Activated CD8-positive, alpha-beta T cell treated with anti-CD3 and anti-CD28 coated beads for 36 hours (primary cell): ENCODE results near the gene NEK9. TPM values are rescaled to one million over a fixed set of nuclear protein-coding genes. Genes with fewer than 3 reads are reported as not detected.
A peak's percentile ranks its signal among the peaks of the same experiment; 100 is the strongest.

Experiments
- ATAC-seq: fragments of 200-7000 bp; cut with Tn5 transposase; one replicate; pipeline ENCODE4 v1.10.0; 2021; ENCODE audit warnings: mild to moderate bottlenecking, moderate library complexity
- CTCF ChIA-PET: fragments of 350-600 bp; sonication (Branson Sonifier 250); formaldehyde crosslinking; loops from one replicate; lab custom pipeline; 2021; ENCODE audit warnings: antibody characterized with exemption; lab: Charles Lee
- POLR2A ChIA-PET: fragments of 350-600 bp; sonication (Branson Sonifier 250); formaldehyde crosslinking; loops from one replicate; lab custom pipeline; 2021; ENCODE audit warnings: antibody characterized with exemption; lab: Charles Lee
- DNase-seq: peaks from one replicate; pipeline ENCODE4 v3.0.0-alpha.2; 2020
- H3K27ac Mint-ChIP-seq: one replicate; pipeline ENCODE4 v1.8.0; 2021; ENCODE audit warnings: mild to moderate bottlenecking, mixed read lengths
- H3K27me3 Mint-ChIP-seq: one replicate; pipeline ENCODE4 v1.8.0; 2021; ENCODE audit warnings: mixed read lengths
- H3K36me3 Mint-ChIP-seq: one replicate; pipeline ENCODE4 v1.8.0; 2021; ENCODE audit warnings: low read depth, mixed read lengths
- H3K4me1 Mint-ChIP-seq: one replicate; pipeline ENCODE4 v1.8.0; 2021; ENCODE audit warnings: low read depth, mixed read lengths
- H3K4me3 Mint-ChIP-seq: one replicate; pipeline ENCODE4 v1.8.0; 2021; ENCODE audit warnings: mild to moderate bottlenecking, moderate library complexity, mixed read lengths
- H3K9me3 Mint-ChIP-seq: one replicate; pipeline ENCODE4 v1.8.0; 2021; ENCODE audit warnings: mixed read lengths
- intact Hi-C: fragments of 100-400 bp; cut with micrococcal nuclease; formaldehyde crosslinking; loops from one replicate; pipeline ENCODE4 v1.10.0; 2022
- total RNA-seq, 2 experiments: library from RNA; stranded (reverse); gene quantifications; one replicate each; pipeline ENCODE4 v1.2.3, GENCODE V29; 2021
- TF ChIP-seq, protein P1 (sequence below): fragments of 200-600 bp; IDR thresholded peaks from one replicate; pipeline ENCODE4 v1.8.0; 2022; ENCODE audit warnings: antibody characterized with exemption, mild to moderate bottlenecking

Gene NEK9
- total RNA-seq, 2 experiments from 2014 or later: 54.9 to 59.5 TPM

DNA sequence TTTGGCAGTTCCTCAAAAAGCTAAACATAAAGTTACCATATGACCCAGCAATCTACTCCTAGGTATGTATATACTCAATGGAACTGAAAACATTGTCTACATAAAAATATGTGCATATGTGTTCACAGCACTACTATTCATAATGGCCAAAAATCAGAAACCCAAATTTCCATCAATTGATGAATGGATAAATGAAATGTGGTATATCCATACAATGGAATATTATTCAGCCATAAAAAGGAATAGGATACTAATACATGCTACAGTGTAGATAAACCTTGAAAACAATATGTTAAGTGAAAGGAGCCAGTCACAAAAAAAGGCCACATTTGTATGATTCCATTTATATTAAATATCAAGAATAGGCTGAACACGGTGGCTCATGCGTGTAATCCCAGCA, 66.4 kb downstream of the NEK9 start:
- H3K4me3 Mint-ChIP-seq: no peak overlapping the region
- TF ChIP-seq, protein P1, sequence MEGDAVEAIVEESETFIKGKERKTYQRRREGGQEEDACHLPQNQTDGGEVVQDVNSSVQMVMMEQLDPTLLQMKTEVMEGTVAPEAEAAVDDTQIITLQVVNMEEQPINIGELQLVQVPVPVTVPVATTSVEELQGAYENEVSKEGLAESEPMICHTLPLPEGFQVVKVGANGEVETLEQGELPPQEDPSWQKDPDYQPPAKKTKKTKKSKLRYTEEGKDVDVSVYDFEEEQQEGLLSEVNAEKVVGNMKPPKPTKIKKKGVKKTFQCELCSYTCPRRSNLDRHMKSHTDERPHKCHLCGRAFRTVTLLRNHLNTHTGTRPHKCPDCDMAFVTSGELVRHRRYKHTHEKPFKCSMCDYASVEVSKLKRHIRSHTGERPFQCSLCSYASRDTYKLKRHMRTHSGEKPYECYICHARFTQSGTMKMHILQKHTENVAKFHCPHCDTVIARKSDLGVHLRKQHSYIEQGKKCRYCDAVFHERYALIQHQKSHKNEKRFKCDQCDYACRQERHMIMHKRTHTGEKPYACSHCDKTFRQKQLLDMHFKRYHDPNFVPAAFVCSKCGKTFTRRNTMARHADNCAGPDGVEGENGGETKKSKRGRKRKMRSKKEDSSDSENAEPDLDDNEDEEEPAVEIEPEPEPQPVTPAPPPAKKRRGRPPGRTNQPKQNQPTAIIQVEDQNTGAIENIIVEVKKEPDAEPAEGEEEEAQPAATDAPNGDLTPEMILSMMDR: no peak
- no peak overlapping the region for H3K27ac Mint-ChIP-seq
- H3K27me3 Mint-ChIP-seq: no peaks in the 10 kb centered on the region
- ChIA-PET CTCF (no interaction called here), POLR2A (no interaction called here)
- intact Hi-C loops: no loop called here
- no peaks in the 10 kb centered on the region for H3K9me3 Mint-ChIP-seq
- peaks cover 33% of the 10 kb centered on the region for H3K4me1 Mint-ChIP-seq
- ATAC-seq (no peak), DNase-seq (no peak)
- H3K36me3 Mint-ChIP-seq: peaks cover 37% of the 10 kb centered on the region

DNA sequence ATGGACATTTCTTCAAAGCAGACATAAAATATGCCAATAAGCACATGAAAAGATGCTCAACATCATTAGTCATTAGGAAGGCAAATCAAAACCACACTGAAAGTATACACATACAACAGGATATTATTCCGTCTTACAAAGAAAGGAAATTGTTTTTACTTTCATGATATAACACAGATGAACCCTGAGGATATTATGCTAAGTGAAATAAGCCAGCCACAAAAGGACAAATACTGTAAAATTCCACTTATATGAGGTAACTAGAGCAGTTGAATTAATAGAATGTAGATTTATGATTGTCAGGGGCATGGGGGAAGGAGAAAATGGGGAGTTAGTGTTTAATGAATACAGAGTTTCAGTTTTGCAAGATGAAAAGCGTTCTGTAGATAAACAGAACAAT, 67.2 kb downstream of the NEK9 start:
- H3K27me3 Mint-ChIP-seq: no peaks in the 10 kb centered on the region
- POLR2A ChIA-PET: no interaction called here
- no peak overlapping the region for H3K4me3 Mint-ChIP-seq
- no peak overlapping the region for H3K27ac Mint-ChIP-seq
- TF ChIP-seq, protein P1: no peak
- ATAC-seq (no peak), DNase-seq (no peak)
- H3K4me1 Mint-ChIP-seq: peaks cover 32% of the 10 kb centered on the region
- peaks cover 39% of the 10 kb centered on the region for H3K36me3 Mint-ChIP-seq
- intact Hi-C loops: no loop called here
- no peaks in the 10 kb centered on the region for H3K9me3 Mint-ChIP-seq
- CTCF ChIA-PET: no interaction called here

DNA sequence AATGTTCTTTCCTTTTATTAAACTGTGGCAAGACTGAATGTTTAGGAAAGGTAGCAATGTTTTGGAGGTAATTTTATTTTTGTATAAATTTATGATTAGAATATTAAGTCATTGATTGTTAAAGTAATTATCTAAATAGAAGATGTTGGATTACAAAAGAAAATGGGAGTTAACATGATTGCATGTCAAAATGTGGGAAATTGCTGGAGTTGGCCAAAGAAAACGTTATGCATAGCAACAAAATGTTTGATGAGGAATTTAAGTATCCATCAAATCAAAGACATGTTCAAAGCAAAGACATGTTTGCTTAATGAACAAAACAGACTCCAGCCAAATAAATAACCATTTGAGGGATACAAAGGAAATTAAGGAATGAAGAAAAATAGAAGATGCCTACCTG, 72.4 kb downstream of the NEK9 start:
- H3K4me3 Mint-ChIP-seq: no peak overlapping the region
- ChIA-PET POLR2A (no interaction called here), CTCF (no interaction called here)
- no peaks in the 10 kb centered on the region for H3K9me3 Mint-ChIP-seq
- H3K4me1 Mint-ChIP-seq: peaks cover 38% of the 10 kb centered on the region
- intact Hi-C loops: no loop called here
- H3K27ac Mint-ChIP-seq: no peak overlapping the region
- peaks cover 52% of the 10 kb centered on the region for H3K36me3 Mint-ChIP-seq
- DNase-seq: no peak
- TF ChIP-seq, protein P1: no peak
- no peaks in the 10 kb centered on the region for H3K27me3 Mint-ChIP-seq
- ATAC-seq: no peak

DNA sequence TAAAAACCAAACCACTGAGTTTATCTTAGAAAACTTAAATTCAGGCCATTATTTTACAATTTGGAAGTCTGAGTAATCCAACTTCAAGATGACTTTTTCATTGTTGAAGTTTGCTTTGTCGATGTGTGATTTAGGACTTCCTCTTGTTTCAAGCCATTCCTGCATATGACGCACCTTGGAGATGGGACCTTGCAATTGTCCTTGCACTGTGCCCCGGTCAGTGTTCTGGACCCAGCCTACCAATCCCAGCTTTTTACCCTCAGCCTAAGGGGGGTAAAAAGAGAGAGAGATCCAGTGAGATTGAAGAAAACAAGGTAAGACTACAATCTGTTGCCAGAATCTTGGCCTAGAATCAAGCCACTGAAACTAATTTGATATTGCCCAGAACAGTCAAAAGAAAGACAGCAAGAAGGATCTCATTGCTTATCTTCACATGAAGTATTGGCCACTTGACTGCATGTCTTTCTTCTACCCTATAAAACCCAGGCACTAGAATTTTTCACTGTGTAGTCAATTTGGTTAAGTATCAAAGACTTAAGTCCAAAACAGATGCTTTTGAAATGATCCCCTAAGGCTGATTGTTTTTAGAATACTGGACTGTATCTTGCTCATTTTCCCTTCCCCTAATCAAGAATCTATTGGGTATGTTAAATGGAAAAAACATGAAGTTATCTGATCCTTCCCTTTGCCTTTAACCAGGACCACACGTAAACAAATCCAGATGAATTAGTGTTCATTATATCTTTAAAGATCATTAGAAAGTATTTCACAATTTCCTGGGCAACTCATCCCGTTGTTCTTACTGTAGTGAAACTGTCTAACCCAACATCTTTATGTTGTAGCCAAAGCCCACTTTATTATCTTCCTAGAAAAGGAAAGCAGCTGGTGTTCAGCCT, 73.2 kb downstream of the NEK9 start:
- H3K9me3 Mint-ChIP-seq: no peaks in the 10 kb centered on the region
- ChIA-PET CTCF (interaction anchor here (0.6 kb wide), 1 partner anchor 1417 kb away, joined by 3 read pairs; no protein-coding TSS in a partner anchor), POLR2A (no interaction called here)
- TF ChIP-seq, protein P1: no peak
- H3K27me3 Mint-ChIP-seq: no peaks in the 10 kb centered on the region
- H3K27ac Mint-ChIP-seq: peak overlapping the region; percentile 40
- no peak for DNase-seq
- intact Hi-C loops: no loop called here
- no peak overlapping the region for H3K4me3 Mint-ChIP-seq
- peaks cover 38% of the 10 kb centered on the region for H3K4me1 Mint-ChIP-seq
- H3K36me3 Mint-ChIP-seq: peaks cover 54% of the 10 kb centered on the region
- no peak for ATAC-seq

DNA sequence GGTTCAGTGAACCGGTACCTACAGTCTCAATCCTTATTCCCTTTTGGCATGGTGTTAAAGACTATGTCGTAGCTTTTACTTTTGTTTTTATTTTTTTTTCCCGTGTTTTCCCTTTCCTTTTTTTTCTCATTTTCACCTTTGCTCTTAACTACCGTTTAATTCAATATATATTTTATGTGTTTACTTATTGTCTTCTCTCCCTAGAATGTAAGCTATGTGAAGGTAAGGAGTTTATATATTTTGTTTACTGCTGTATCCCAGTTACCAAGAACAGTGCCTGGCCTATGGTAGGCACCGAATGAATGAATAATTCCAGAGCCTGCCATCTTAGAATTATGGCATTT, 75.3 kb downstream of the NEK9 start:
- TF ChIP-seq, protein P1: no peak
- H3K27me3 Mint-ChIP-seq: no peaks in the 10 kb centered on the region
- intact Hi-C loops: no loop called here
- peak overlapping the region; percentile 91 for H3K27ac Mint-ChIP-seq
- no peaks in the 10 kb centered on the region for H3K9me3 Mint-ChIP-seq
- ChIA-PET POLR2A (interaction anchor here (1.6 kb wide), 1 partner anchor 13 kb away, joined by 8 read pairs; the partner anchor contains the start of gene ACYP1), CTCF (interaction anchor here (0.7 to 5.5 kb wide), 4 partner anchors 11 to 276 kb away, joined by 3 to 28 read pairs (median 8); partner anchors contain the start of gene ACYP1)
- peak overlapping the region; percentile 84 for H3K4me3 Mint-ChIP-seq
- H3K4me1 Mint-ChIP-seq: peaks cover 52% of the 10 kb centered on the region
- H3K36me3 Mint-ChIP-seq: peaks cover 67% of the 10 kb centered on the region
- ATAC-seq (no peak), DNase-seq (no peak)
